ENCODE measurements around the gene IL20RB.
"Not testable (repeated sequence)": the region's sequence is repeated elsewhere in the genome, so short reads cannot be mapped to it uniquely, and the experiment has no call there.

Gene IL20RB

GRCh38 chr3:136979684-136980083 lies 21.9 kb downstream of the IL20RB start:
- Mint-ChIP-seq H3K27ac (no peak overlapping the region), H3K9me3 (peaks cover 14% of the 10 kb centered on the region), H3K36me3 (ENCODE audit: low read depth) (peaks cover 8% of the 10 kb centered on the region), H3K27me3 (ENCODE audit: low read depth, poor library complexity) (no peaks in the 10 kb centered on the region), H3K4me1 (peaks cover 25% of the 10 kb centered on the region), H3K4me3 (no peak overlapping the region)
- no peak for TF ChIP-seq CTCF (IDR thresholded peaks at IDR 0.05)
- no peak for DNase-seq

GRCh38 chr3:136982033-136982432 lies 24.2 kb downstream of the IL20RB start:
- H3K4me3 Mint-ChIP-seq = no peak overlapping the region
- peaks cover 12% of the 10 kb centered on the region for H3K36me3 Mint-ChIP-seq (ENCODE audit: low read depth)
- no peak overlapping the region for H3K27ac Mint-ChIP-seq
- H3K4me1 Mint-ChIP-seq = peaks cover 30% of the 10 kb centered on the region
- H3K27me3 Mint-ChIP-seq (ENCODE audit: low read depth, poor library complexity) = no peaks in the 10 kb centered on the region
- DNase-seq = no peak
- peaks cover 10% of the 10 kb centered on the region for H3K9me3 Mint-ChIP-seq
- no peak for TF ChIP-seq CTCF (IDR thresholded peaks at IDR 0.05)

- DNase-seq = no peak
- no peak for TF ChIP-seq CTCF (IDR thresholded peaks at IDR 0.05)
- Mint-ChIP-seq H3K9me3 (peaks cover 14% of the 10 kb centered on the region), H3K4me1 (peaks cover 30% of the 10 kb centered on the region), H3K36me3 (ENCODE audit: low read depth) (peaks cover 15% of the 10 kb centered on the region), H3K4me3 (no peak overlapping the region), H3K27ac (peak overlapping the region; percentile 58), H3K27me3 (ENCODE audit: low read depth, poor library complexity) (no peaks in the 10 kb centered on the region)
Measured at GRCh38 chr3:136982520-136983138, 24.8 kb downstream of the IL20RB start.

GRCh38 chr3:136984837-136985236 lies 27.1 kb downstream of the IL20RB start:
- TF ChIP-seq CTCF (IDR thresholded peaks at IDR 0.05) = no peak
- H3K4me1 Mint-ChIP-seq = peaks cover 30% of the 10 kb centered on the region
- no peaks in the 10 kb centered on the region for H3K27me3 Mint-ChIP-seq (ENCODE audit: low read depth, poor library complexity)
- no peak for DNase-seq
- H3K4me3 Mint-ChIP-seq = no peak overlapping the region
- H3K9me3 Mint-ChIP-seq = peaks cover 25% of the 10 kb centered on the region
- peaks cover 20% of the 10 kb centered on the region for H3K36me3 Mint-ChIP-seq (ENCODE audit: low read depth)
- no peak overlapping the region for H3K27ac Mint-ChIP-seq

GRCh38 chr3:136987398-136987980 lies 29.7 kb downstream of the IL20RB start:
- H3K36me3 Mint-ChIP-seq (ENCODE audit: low read depth) = peaks cover 20% of the 10 kb centered on the region
- not testable (repeated sequence) for H3K27me3 Mint-ChIP-seq (ENCODE audit: low read depth, poor library complexity); DNase-seq; H3K4me3 Mint-ChIP-seq; H3K27ac Mint-ChIP-seq
- H3K9me3 Mint-ChIP-seq = peaks cover 25% of the 10 kb centered on the region
- peaks cover 18% of the 10 kb centered on the region for H3K4me1 Mint-ChIP-seq

GRCh38 chr3:136988651-136989050 lies 30.9 kb downstream of the IL20RB start:
- TF ChIP-seq CTCF (IDR thresholded peaks at IDR 0.05) = no peak
- Mint-ChIP-seq H3K36me3 (ENCODE audit: low read depth) (peaks cover 16% of the 10 kb centered on the region), H3K27me3 (ENCODE audit: low read depth, poor library complexity) (peaks cover 3% of the 10 kb centered on the region), H3K9me3 (peaks cover 25% of the 10 kb centered on the region), H3K27ac (peak overlapping the region; percentile 22), H3K4me3 (no peak overlapping the region), H3K4me1 (peaks cover 12% of the 10 kb centered on the region)
- no peak for DNase-seq
